NCI-H1417 treated with DMSO at 0.1 percent for 48 hours (cell line): ENCODE results near the gene MRPL11.
"Not testable (repeated sequence)": the region's sequence is repeated elsewhere in the genome, so short reads cannot be mapped to it uniquely, and the experiment has no call there.

Experiments used
- DNase-seq: peaks from one replicate; lab custom pipeline; 2025; lab: John Stamatoyannopoulos, UW

Gene MRPL11

GRCh38 chr11:66467034-66467659 lies 28.5 kb upstream of the MRPL11 start:
- DNase-seq: no peak

- peak; percentile 55 for DNase-seq
Measured at GRCh38 chr11:66466225-66467033, 27.8 kb upstream of the MRPL11 start, which contains the start of gene PELI3. Gene PELI3, plus strand, starts transcription at chr11:66466905. Its CDS starts 1,224 bp downstream, at chr11:66468129.

- no peak for DNase-seq
Measured at GRCh38 chr11:66465373-66466224, 27.0 kb upstream of the MRPL11 start.

- DNase-seq: no peak
Measured at GRCh38 chr11:66464916-66465315, 26.3 kb upstream of the MRPL11 start.

- DNase-seq: not testable (repeated sequence)
Measured at GRCh38 chr11:66464116-66464515, 25.5 kb upstream of the MRPL11 start.

- DNase-seq: no peak
Measured at GRCh38 chr11:66462911-66463310, 24.3 kb upstream of the MRPL11 start.

- DNase-seq: no peak
Measured at GRCh38 chr11:66462010-66462409, 23.4 kb upstream of the MRPL11 start.

GRCh38 chr11:66459138-66459778 lies 20.6 kb upstream of the MRPL11 start:
- no peak for DNase-seq

- DNase-seq: no peak
Measured at GRCh38 chr11:66457826-66458225, 19.2 kb upstream of the MRPL11 start.

GRCh38 chr11:66454828-66455227 lies 16.2 kb upstream of the MRPL11 start:
- DNase-seq: no peak

- no peak for DNase-seq
Measured at GRCh38 chr11:66454247-66454646, 15.6 kb upstream of the MRPL11 start.

GRCh38 chr11:66451663-66452062 lies 13.0 kb upstream of the MRPL11 start:
- no peak for DNase-seq

GRCh38 chr11:66450560-66450959 lies 11.9 kb upstream of the MRPL11 start:
- no peak for DNase-seq

- DNase-seq: no peak
Measured at GRCh38 chr11:66448523-66448922, 9.9 kb upstream of the MRPL11 start.

GRCh38 chr11:66447012-66447411 lies 8.4 kb upstream of the MRPL11 start:
- DNase-seq: no peak

GRCh38 chr11:66443602-66444001 lies 5.0 kb upstream of the MRPL11 start:
- no peak for DNase-seq

- not testable (repeated sequence) for DNase-seq
Measured at GRCh38 chr11:66440940-66441282, 2.3 kb upstream of the MRPL11 start.

GRCh38 chr11:66440101-66440939 lies 1.7 kb upstream of the MRPL11 start:
- DNase-seq: not testable (repeated sequence)

- DNase-seq: no peak
Measured at GRCh38 chr11:66437979-66438503, 607 bp downstream of the MRPL11 start.

GRCh38 chr11:66432597-66432996 lies 6.1 kb downstream of the MRPL11 start:
- DNase-seq: no peak

- DNase-seq: not testable (repeated sequence)
Measured at GRCh38 chr11:66431871-66432329, 6.7 kb downstream of the MRPL11 start.
